Activated CD8-positive, alpha-beta memory T cell treated with anti-CD3 and anti-CD28 coated beads for 48 hours (primary cell): ENCODE measurements around the gene SPATA22.
"Not testable (repeated sequence)": the region's sequence is repeated elsewhere in the genome, so short reads cannot be mapped to it uniquely, and the experiment has no call there.

Source experiments
- DNase-seq, 3 experiments: peaks; one replicate each; pipeline ENCODE4 v3.0.0-alpha.2; 2020; ENCODE audit warnings: low read depth in 2 of 3, low spot score in 2 of 3

Gene SPATA22

GRCh38 chr17:3471599-3471998 is at the start of gene SPATA22:
Gene SPATA22 (minus strand): TSS chr17:3471819. CDS start chr17:3469325, 2,494 bp downstream.
- no peak for DNase-seq

GRCh38 chr17:3519472-3519871 is 47.9 kb upstream of the SPATA22 start:
- not testable (repeated sequence) for DNase-seq

GRCh38 chr17:3514873-3515272 is 43.3 kb upstream of the SPATA22 start:
- no peak for DNase-seq

- not testable (repeated sequence) for DNase-seq
Observed at GRCh38 chr17:3514167-3514566, 42.5 kb upstream of the SPATA22 start.

- DNase-seq: no peak
Observed at GRCh38 chr17:3513305-3514035, 41.9 kb upstream of the SPATA22 start.

- no peak for DNase-seq
Observed at GRCh38 chr17:3512505-3513171, 41.0 kb upstream of the SPATA22 start.

- no peak for DNase-seq
Observed at GRCh38 chr17:3511852-3512504, 40.4 kb upstream of the SPATA22 start.

- no peak for DNase-seq
Observed at GRCh38 chr17:3510090-3510489, 38.5 kb upstream of the SPATA22 start.

- DNase-seq: no peak
Observed at GRCh38 chr17:3507869-3508268, 36.2 kb upstream of the SPATA22 start.

- DNase-seq: no peak
Observed at GRCh38 chr17:3507071-3507470, 35.5 kb upstream of the SPATA22 start.

- DNase-seq: no peak
Observed at GRCh38 chr17:3506054-3506453, 34.4 kb upstream of the SPATA22 start.

GRCh38 chr17:3505008-3505407 is 33.4 kb upstream of the SPATA22 start:
- DNase-seq: no peak

- no peak for DNase-seq
Observed at GRCh38 chr17:3503285-3503684, 31.7 kb upstream of the SPATA22 start.

- no peak for DNase-seq
Observed at GRCh38 chr17:3502466-3502865, 30.8 kb upstream of the SPATA22 start.

- no peak for DNase-seq
Observed at GRCh38 chr17:3501344-3501743, 29.7 kb upstream of the SPATA22 start.

GRCh38 chr17:3497101-3497500 is 25.5 kb upstream of the SPATA22 start:
- no peak for DNase-seq

- DNase-seq: no peak
Observed at GRCh38 chr17:3485481-3486068, 14.0 kb upstream of the SPATA22 start.

GRCh38 chr17:3482852-3483251 is 11.2 kb upstream of the SPATA22 start:
- no peak for DNase-seq

GRCh38 chr17:3479988-3480387 is 8.4 kb upstream of the SPATA22 start:
- DNase-seq: no peak

- DNase-seq: no peak
Observed at GRCh38 chr17:3475812-3476610, 4.4 kb upstream of the SPATA22 start, which contains the start of gene ASPA. Gene ASPA (plus strand): TSS chr17:3475997. CDS start chr17:3476160, 163 bp downstream.

- no peak for DNase-seq
Observed at GRCh38 chr17:3475251-3475685, 3.6 kb upstream of the SPATA22 start.
